Hepatocyte (in vitro differentiated cells): Measurements from ENCODE around the gene APBB1.

Experiments
- CTCF ChIP-seq: fragments of 200-600 bp; sonication (generic); IDR thresholded peaks from 2 replicates; pipeline ENCODE4 v1.5.1; 2016; ENCODE audit warnings: antibody characterized with exemption, mild to moderate bottlenecking; ENCODE audit not compliant: poor library complexity
- EZH2 ChIP-seq: fragments of 200-600 bp; sonication (generic); IDR thresholded peaks from 2 replicates; pipeline ENCODE4 v1.6.1; 2016; ENCODE audit warnings: antibody characterized with exemption, mild to moderate bottlenecking, borderline replicate concordance
- EZH2phosphoT487 ChIP-seq: fragments of 200-600 bp; sonication (generic); IDR thresholded peaks from one replicate; pipeline ENCODE4 v1.6.1; 2018; ENCODE audit warnings: antibody characterized with exemption, mild to moderate bottlenecking, low read depth, moderate library complexity; ENCODE audit not compliant: unreplicated experiment, severe bottlenecking

- TF ChIP-seq CTCF (no peak), EZH2 (no peak), EZH2phosphoT487 (no peak)
These were observed 23.3 kb downstream of the APBB1 start for GRCh38 chr11:6395470-6396060.
